H1 (cell line): ENCODE measurements around the gene HS3ST5. TPM values are rescaled to one million over a fixed set of nuclear protein-coding genes. Genes with fewer than 3 reads are reported as not detected.

Experiments
- CTCF ChIA-PET: fragments of 300-600 bp; sonication (Branson Sonifier 250); formaldehyde crosslinking; loops from one replicate; lab custom pipeline; 2021; ENCODE audit not compliant: partially characterized antibody; lab: Charles Lee
- POLR2A ChIA-PET: fragments of 300-600 bp; sonication (Branson Sonifier 250); formaldehyde crosslinking; loops from one replicate; lab custom pipeline; 2021; ENCODE audit warnings: inconsistent platforms; ENCODE audit not compliant: partially characterized antibody; lab: Charles Lee
- DNase-seq, 2 experiments: peaks; one replicate each; pipeline versions ENCODE4 v3.0.0 to v3.0.0-alpha.2; 2010 to 2022; ENCODE audit warnings: low spot score in 2 of 2, low read depth in 1 of 2, mixed read lengths in 1 of 2
- FAIRE-seq: peaks from 2 replicates; lab custom pipeline; 2011; peaks lifted over from hg19 to GRCh38; lab: Jason Lieb, UNC
- H2AFZ ChIP-seq: 2 replicates; pipeline ENCODE4 v1.8.1; 2012; ENCODE audit warnings: low read length, inconsistent platforms
- H2AK5ac ChIP-seq: 2 replicates; pipeline ENCODE4 v1.6.1; 2013; ENCODE audit warnings: low read depth, low read length
- H2BK120ac ChIP-seq: replicated peaks from 2 replicates; pipeline ENCODE3; 2013; ENCODE audit warnings: low read depth, low read length, inconsistent platforms
- H2BK12ac ChIP-seq: 2 replicates; pipeline ENCODE4 v1.6.1; 2013; ENCODE audit warnings: low read depth, low read length
- H2BK15ac ChIP-seq: 2 replicates; pipeline ENCODE4 v1.6.1; 2013; ENCODE audit warnings: low read length
- H2BK20ac ChIP-seq: 2 replicates; pipeline ENCODE4 v1.6.1; 2013; ENCODE audit warnings: low read length
- H2BK5ac ChIP-seq: 2 replicates; pipeline ENCODE4 v1.6.1; 2013; ENCODE audit warnings: low read depth, low read length
- H3K14ac ChIP-seq: 2 replicates; pipeline ENCODE4 v1.6.1; 2013; ENCODE audit warnings: inconsistent platforms; ENCODE audit not compliant: insufficient read length
- H3K18ac ChIP-seq: 2 replicates; pipeline ENCODE4 v1.6.1; 2013; ENCODE audit warnings: low read length; ENCODE audit errors: extremely low read depth
- H3K23ac ChIP-seq: 2 replicates; pipeline ENCODE4 v1.6.1; 2013; ENCODE audit warnings: inconsistent platforms; ENCODE audit not compliant: insufficient read length
- H3K23me2 ChIP-seq: 2 replicates; pipeline ENCODE4 v1.6.1; 2013; ENCODE audit warnings: low read depth, low read length
- H3K27ac ChIP-seq: 2 replicates; pipeline ENCODE4 v1.6.1; 2011; ENCODE audit warnings: low read depth, low read length, inconsistent platforms
- H3K27me3 ChIP-seq, 4 experiments: replicated peaks in 1 of 4; 1 replicate in 1 of 4; 2 replicates in 3 of 4; pipeline versions ENCODE4 v1.6.1 to v1.8.1; 2011 to 2013; ENCODE audit warnings: low read length in 3 of 4, mild to moderate bottlenecking in 3 of 4, inconsistent platforms in 2 of 4, mixed read lengths in 2 of 4, moderate library complexity in 1 of 4; ENCODE audit not compliant: control insufficient read depth in 3 of 4, insufficient read depth in 3 of 4; ENCODE audit errors: extremely low read depth in 1 of 4
- H3K36me3 ChIP-seq, 4 experiments: 2 replicates each; pipeline versions ENCODE4 v1.6.1 to v1.8.1; 2011 to 2013; ENCODE audit warnings: mild to moderate bottlenecking in 4 of 4, low read length in 3 of 4, moderate library complexity in 2 of 4, control low read depth in 1 of 4, inconsistent platforms in 1 of 4; ENCODE audit not compliant: insufficient read depth in 4 of 4, control insufficient read depth in 2 of 4
- H3K4ac ChIP-seq: replicated peaks from 2 replicates; pipeline ENCODE3; 2013; ENCODE audit warnings: low read length, low read depth, mixed read lengths, inconsistent platforms; ENCODE audit not compliant: insufficient read length
- H3K4me1 ChIP-seq, 4 experiments: replicated peaks in 1 of 4; 1 replicate in 1 of 4; 2 replicates in 3 of 4; pipeline versions ENCODE4 v1.6.1 to v1.8.1; 2011 to 2013; ENCODE audit warnings: low read length in 3 of 4, inconsistent platforms in 2 of 4, mixed read lengths in 1 of 4; ENCODE audit not compliant: insufficient read depth in 4 of 4, control insufficient read depth in 3 of 4
- H3K4me2 ChIP-seq, 2 experiments: 2 replicates each; pipeline versions ENCODE4 v1.6.1 to v1.8.1; 2011 to 2013; ENCODE audit warnings: low read depth in 2 of 2, low read length in 2 of 2, control low read depth in 1 of 2, inconsistent platforms in 1 of 2, mild to moderate bottlenecking in 1 of 2; ENCODE audit not compliant: insufficient read depth in 1 of 2
- H3K4me3 ChIP-seq, 4 experiments: fragments of 200-600, 300-600 bp in 1 of 4; sonication (generic), shearing (Covaris generic), sonication (Bioruptor Twin) in 1 of 4; 2 replicates each; pipeline versions ENCODE4 v1.5.1 to v1.8.1; 2011 to 2016; ENCODE audit warnings: low read length in 4 of 4, low read depth in 3 of 4, control low read depth in 2 of 4, inconsistent platforms in 2 of 4, mild to moderate bottlenecking in 2 of 4, mixed read lengths in 1 of 4, moderate library complexity in 1 of 4; ENCODE audit not compliant: insufficient read depth in 2 of 4; ENCODE audit errors: extremely low read depth in 1 of 4
- H3K56ac ChIP-seq: replicated peaks from 2 replicates; pipeline ENCODE3; 2013; ENCODE audit warnings: low read depth, mild to moderate bottlenecking, mixed read lengths, low read length, inconsistent platforms; ENCODE audit not compliant: insufficient read length
- H3K79me1 ChIP-seq: 2 replicates; pipeline ENCODE4 v1.6.1; 2013; ENCODE audit warnings: low read depth, low read length, control low read depth
- H3K79me2 ChIP-seq, 2 experiments: 2 replicates each; pipeline versions ENCODE4 v1.6.1 to v1.8.1; 2012 to 2013; ENCODE audit warnings: low read length in 2 of 2, mild to moderate bottlenecking in 2 of 2, inconsistent platforms in 1 of 2; ENCODE audit not compliant: insufficient read depth in 2 of 2, control insufficient read depth in 1 of 2
- H3K9ac ChIP-seq, 4 experiments: replicated peaks in 1 of 4; 1 replicate in 1 of 4; 2 replicates in 3 of 4; pipeline versions ENCODE4 v1.6.1 to v1.8.1; 2011 to 2013; ENCODE audit warnings: low read depth in 3 of 4, low read length in 3 of 4, control low read depth in 2 of 4, mild to moderate bottlenecking in 2 of 4, moderate library complexity in 2 of 4, inconsistent platforms in 1 of 4; ENCODE audit errors: extremely low read depth in 1 of 4
- H3K9me3 ChIP-seq, 2 experiments: 2 replicates each; pipeline versions ENCODE4 v1.6.1 to v1.8.1; 2012 to 2013; ENCODE audit warnings: mild to moderate bottlenecking in 2 of 2, moderate library complexity in 2 of 2, control low read depth in 1 of 2, inconsistent platforms in 1 of 2, low read depth in 1 of 2, low read length in 1 of 2, mixed read lengths in 1 of 2; ENCODE audit not compliant: insufficient read depth in 2 of 2
- H4K20me1 ChIP-seq, 2 experiments: replicated peaks in 1 of 2; 2 replicates each; pipeline versions ENCODE3 to v1.8.1; 2011 to 2013; ENCODE audit warnings: inconsistent platforms in 2 of 2, low read length in 2 of 2, mild to moderate bottlenecking in 1 of 2; ENCODE audit not compliant: insufficient read depth in 2 of 2, control insufficient read depth in 1 of 2
- H4K5ac ChIP-seq: 2 replicates; pipeline ENCODE4 v1.6.1; 2013; ENCODE audit warnings: low read length, low read depth, mixed read lengths, inconsistent platforms; ENCODE audit not compliant: insufficient read length
- H4K8ac ChIP-seq: 2 replicates; pipeline ENCODE4 v1.8.0; 2013; ENCODE audit warnings: mild to moderate bottlenecking, moderate library complexity, low read length, inconsistent platforms; ENCODE audit not compliant: insufficient read depth; ENCODE audit errors: extremely low read depth
- H4K91ac ChIP-seq: replicated peaks from 2 replicates; pipeline ENCODE3; 2013; ENCODE audit warnings: low read length, mixed read lengths, inconsistent platforms; ENCODE audit not compliant: insufficient read length
- GABPA ChIP-seq: IDR thresholded peaks from 2 replicates; pipeline ENCODE4 v1.6.1; 2011; ENCODE audit warnings: mild to moderate bottlenecking, low read length, moderate library complexity, borderline replicate concordance; ENCODE audit not compliant: insufficient read depth
- MAFK ChIP-seq: IDR thresholded peaks from 2 replicates; pipeline ENCODE4 v1.6.1; 2012; ENCODE audit warnings: low read depth, mild to moderate bottlenecking, improper control_type of control experiment, low read length
- POLR2AphosphoS5 ChIP-seq: IDR thresholded peaks from 2 replicates; pipeline ENCODE4 v1.6.1; 2011; ENCODE audit warnings: low read depth, low read length
- RNF2 ChIP-seq: fragments of 200-900, 300-1000 bp; sonication (generic); IDR thresholded peaks from 2 replicates; pipeline ENCODE4 v1.7.1; 2016; ENCODE audit warnings: borderline replicate concordance, low read depth, mild to moderate bottlenecking, antibody characterized with exemption, low read length; ENCODE audit not compliant: poor library complexity, severe bottlenecking; ENCODE audit errors: missing control alignments
- SIRT6 ChIP-seq: IDR thresholded peaks from one replicate; pipeline ENCODE4 v1.7.1; 2012; ENCODE audit warnings: low read length, inconsistent platforms
- SP2 ChIP-seq: IDR thresholded peaks from 2 replicates; pipeline ENCODE4 v1.6.1; 2012; ENCODE audit warnings: mild to moderate bottlenecking, low read length, inconsistent platforms
- TAF7 ChIP-seq: optimal IDR thresholded peaks from 2 replicates; pipeline ENCODE3; 2011; ENCODE audit warnings: low read depth, mild to moderate bottlenecking, inconsistent platforms, low read length, moderate library complexity, borderline replicate concordance
- polyA plus RNA-seq, 7 experiments: library from polyadenylated mRNA; depleted of rRNA in 3 of 7; stranded (reverse) in 5 of 7; unstranded in 2 of 7; fragments of >200 nt in 5 of 7; fragments of 200-250 nt in 2 of 7; gene quantifications; 1 replicate in 5 of 7; 2 replicates in 1 of 7; 4 replicates in 1 of 7; pipeline versions ENCODE4 v1.2.1 to v1.2.3, GENCODE V29; 2011 to 2013; ENCODE audit warnings: missing spikeins in 2 of 7, mixed read lengths in 2 of 7
- total RNA-seq: library from RNA; stranded (reverse); fragmentation: NEBNext Ultra II Directional; extraction: Animal tissue kit (Norgen Biotek cat#: 25700); gene quantifications from 2 replicates; pipeline ENCODE4 v1.2.1, GENCODE V29; 2021

Gene HS3ST5
- total and polyA plus RNA-seq, 2 of the 8 experiments (the other 6 are each of a cell fraction or from before 2014, with no cell fraction given) = 1.2 to 9.9 TPM

DNA sequence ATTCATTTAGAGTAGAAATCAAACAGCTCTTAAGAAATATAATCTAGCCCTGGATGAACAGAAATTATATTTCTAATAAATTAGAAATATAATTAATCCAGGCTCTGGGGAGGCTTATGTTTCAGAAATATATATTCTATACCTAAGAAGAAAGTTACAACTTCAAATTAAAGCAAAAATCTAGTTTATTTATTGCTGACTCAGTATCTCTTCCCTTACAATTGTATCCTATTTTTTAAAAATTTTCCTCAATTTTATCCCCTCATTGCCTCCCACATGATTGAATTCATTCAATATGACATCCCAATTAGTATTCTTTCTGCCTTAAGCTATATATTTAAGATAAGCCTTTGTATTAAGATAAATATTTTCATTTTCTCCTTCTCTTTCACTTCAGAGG lies 71.4 kb downstream of the HS3ST5 start:
- no peak overlapping the region for H2BK5ac ChIP-seq
- FAIRE-seq (no peak), DNase-seq (no peak)
- ChIA-PET POLR2A (no interaction called here), CTCF (no interaction called here)
- H3K27me3 ChIP-seq = no peaks in the 10 kb centered on the region
- no peaks in the 10 kb centered on the region for H3K9me3 ChIP-seq
- TF ChIP-seq RNF2 (no peak), MAFK (peak; percentile 50; the same call in 1 of the 2 replicates), GABPA (no peak), POLR2AphosphoS5 (no peak), SIRT6 (no peak), TAF7 (no peak), SP2 (no peak)
- H3K4me3 ChIP-seq = no peak overlapping the region
- H2BK12ac ChIP-seq = no peak overlapping the region
- H3K23me2 ChIP-seq = no peaks in the 10 kb centered on the region
- H2AFZ ChIP-seq = no peak overlapping the region
- H4K8ac ChIP-seq = no peak overlapping the region
- no peak overlapping the region for H3K4ac ChIP-seq
- H3K9ac ChIP-seq = no peak overlapping the region
- no peak overlapping the region for H3K4me2 ChIP-seq
- H3K14ac ChIP-seq = no peak overlapping the region
- no peaks in the 10 kb centered on the region for H3K79me1 ChIP-seq
- H3K56ac ChIP-seq = no peak overlapping the region
- peaks cover 0 to 1% of the 10 kb centered on the region in 2 experiments for H4K20me1 ChIP-seq
- 0 out of 4 replicates have a peak, but pooled peaks cover 0 to 2% of the 10 kb centered on the region in 2 experiments for H3K79me2 ChIP-seq
- no peak overlapping the region for H3K27ac ChIP-seq
- H3K4me1 ChIP-seq = no peaks in the 10 kb centered on the region
- no peak overlapping the region for H3K23ac ChIP-seq
- no peak overlapping the region for H2BK20ac ChIP-seq
- no peak overlapping the region for H2BK120ac ChIP-seq
- no peak overlapping the region for H4K5ac ChIP-seq
- H2BK15ac ChIP-seq = no peak overlapping the region
- no peak overlapping the region for H3K18ac ChIP-seq
- no peak overlapping the region for H4K91ac ChIP-seq
- H2AK5ac ChIP-seq = no peak overlapping the region
- H3K36me3 ChIP-seq = peaks cover 0 to 3% (median 0%) of the 10 kb centered on the region in 4 experiments; a peak in 1 of 8 replicates
